Sigmoid colon (tissue), 7 donors: ENCODE data around the gene TOR1A. TPM values are rescaled to one million over a fixed set of nuclear protein-coding genes. Genes with fewer than 3 reads are reported as not detected.

ENCODE experiments used
- DNase-seq: peaks from one replicate; pipeline ENCODE4 v3.0.0-alpha.2; 2019
- H3K27ac ChIP-seq, 4 donors: fragments of 200-600 bp; sonication (generic); one replicate each; pipeline ENCODE4 v1.5.1; 2016 to 2019; ENCODE audit warnings: mild to moderate bottlenecking in 1 of 4
- H3K27me3 ChIP-seq, 3 donors: fragments of 200-600 bp; sonication (generic); one replicate each; pipeline ENCODE4 v1.5.1; 2019; ENCODE audit warnings: mild to moderate bottlenecking in 1 of 3
- H3K36me3 ChIP-seq, 4 donors: fragments of 200-600 bp; sonication (generic); one replicate each; pipeline ENCODE4 v1.5.1; 2016 to 2019
- H3K4me1 ChIP-seq, 4 donors: fragments of 200-600 bp; sonication (generic); one replicate each; pipeline ENCODE4 v1.5.1; 2017 to 2019
- H3K4me3 ChIP-seq, 4 donors: fragments of 200-600 bp; sonication (generic); one replicate each; pipeline ENCODE4 v1.5.1; 2017 to 2019; ENCODE audit warnings: mild to moderate bottlenecking in 2 of 4, moderate library complexity in 1 of 4
- H3K9me3 ChIP-seq, 4 donors: fragments of 200-600 bp in 3 of 4; sonication (generic) in 3 of 4; one replicate each; pipeline versions ENCODE4 v1.5.1 to v1.6.1; 2013 to 2019
- CTCF ChIP-seq, 4 experiments: fragments of 450-650 bp in 3 of 4; fragments of 200-600 bp in 1 of 4; IDR thresholded peaks; one replicate each; pipeline ENCODE4 v1.5.1; 2016 to 2019; ENCODE audit warnings: antibody characterized with exemption in 4 of 4, mild to moderate bottlenecking in 3 of 4, moderate library complexity in 2 of 4
- EP300 ChIP-seq, 4 donors: sonication (generic); formaldehyde crosslinking; IDR thresholded peaks; one replicate each; pipeline ENCODE4 v1.6.1; 2017; ENCODE audit warnings: antibody characterized with exemption in 4 of 4
- POLR2A ChIP-seq, 2 donors: fragments of 450-650 bp; IDR thresholded peaks; one replicate each; pipeline ENCODE4 v1.6.1; 2016; ENCODE audit warnings: antibody characterized with exemption in 2 of 2, mild to moderate bottlenecking in 2 of 2, moderate library complexity in 2 of 2
- POLR2AphosphoS5 ChIP-seq, 4 donors: sonication (generic); formaldehyde crosslinking; IDR thresholded peaks; one replicate each; pipeline ENCODE4 v1.6.1; 2017; ENCODE audit warnings: antibody characterized with exemption in 4 of 4
- WGBS, 2 donors: extraction: QIAGEN DNeasy Blood & Tissue Kit; methylation state at CpG; one replicate each; pipeline ENCODE4 v1.1.7; 2013; 5-methylcytosine and 5-hydroxymethylcytosine counted together
- intact Hi-C: fragments of 100-400 bp; cut with DNase I; formaldehyde crosslinking; loops from one replicate; pipeline ENCODE4 v1.15.1; 2023
- polyA plus RNA-seq, 3 donors: library from polyadenylated mRNA; stranded (reverse); fragments of 200-250 nt; gene quantifications; one replicate each; pipeline ENCODE4 v1.2.3, GENCODE V29; 2013
- total RNA-seq, 4 donors: library from RNA; depleted of rRNA; stranded (reverse); fragments of >200 nt; gene quantifications; one replicate each; pipeline ENCODE4 v1.1.0, GENCODE V29; 2016
- donor health status: healthy with polysubstance abuse.
- donor health status: Bipolar disorder and iron deficiency.
- donor health status: healthy.

The TOR1A gene
- total and polyA plus RNA-seq, 7 donors = 12.5 to 51.2 (median 31.6) TPM

DNA sequence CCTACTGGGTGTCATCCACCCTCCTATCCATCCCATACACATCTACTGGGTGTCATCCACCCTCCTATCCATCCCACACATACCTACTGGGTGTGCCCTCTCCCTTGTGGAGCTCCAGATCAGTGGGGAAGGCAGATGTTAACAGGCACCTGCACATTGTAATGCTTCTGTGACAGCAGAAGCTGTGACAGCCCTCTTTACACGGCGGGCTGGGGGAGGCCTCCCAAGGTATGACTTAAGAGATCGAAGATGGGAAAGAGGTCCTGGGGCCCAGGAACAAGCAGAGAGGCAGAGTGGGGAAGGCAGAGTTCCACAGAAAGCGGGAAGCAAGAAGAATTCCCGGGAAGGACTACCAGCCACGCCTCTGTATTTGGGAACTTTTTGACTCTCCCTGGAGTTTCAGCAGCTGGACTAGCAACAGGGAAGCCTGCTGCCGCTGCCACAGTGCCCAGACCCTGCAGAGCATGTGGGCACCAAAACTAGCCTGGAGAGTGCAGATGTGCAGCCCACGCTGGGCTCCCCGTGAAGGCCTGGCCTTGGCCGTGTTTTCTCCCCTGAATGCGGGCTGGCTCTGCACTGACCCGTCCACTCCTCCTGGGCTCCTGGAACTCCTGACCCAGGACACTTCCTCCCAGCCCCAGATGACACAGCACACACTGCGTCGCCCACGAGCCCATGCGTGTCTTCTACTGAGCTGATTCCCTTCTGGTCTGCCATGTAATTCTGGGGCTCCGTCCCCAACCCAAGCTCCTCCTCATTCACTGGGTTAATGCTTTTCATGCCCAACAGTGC is 9.3 kb downstream of the TOR1A start:
- TF ChIP-seq CTCF (IDR thresholded peaks at IDR 0.05) = no peak
- TF ChIP-seq EP300 (IDR thresholded peaks at IDR 0.05) = no peak
- Histone ChIP-seq H3K36me3 (peaks cover 14 to 87% (median 22%) of the 10 kb centered on the region in 4 donors), H3K27ac (no peak overlapping the region), H3K27me3 (no peaks in the 10 kb centered on the region), H3K4me1 (no peaks in the 10 kb centered on the region), H3K4me3 (no peak overlapping the region), H3K9me3 (no peaks in the 10 kb centered on the region)
- intact Hi-C loops = no loop called here
- no peak for DNase-seq
- 92 to 93% methylated on average over 17 of the region's 17 CpGs for WGBS, 2 donors

- Histone ChIP-seq H3K4me3 (no peak overlapping the region), H3K4me1 (no peaks in the 10 kb centered on the region), H3K9me3 (no peaks in the 10 kb centered on the region), H3K27ac (no peak overlapping the region), H3K36me3 (peaks cover 22 to 87% (median 28%) of the 10 kb centered on the region in 4 donors), H3K27me3 (no peaks in the 10 kb centered on the region)
- DNase-seq = no peak
- WGBS, 2 donors = 88 to 91% methylated on average over 9 of the region's 9 CpGs
- TF ChIP-seq POLR2A (IDR thresholded peaks at IDR 0.05) = no peak
- TF ChIP-seq EP300 (IDR thresholded peaks at IDR 0.05) = no peak
- TF ChIP-seq CTCF (IDR thresholded peaks at IDR 0.05) = no peak
- TF ChIP-seq POLR2AphosphoS5 (IDR thresholded peaks at IDR 0.05) = no peak
- intact Hi-C loops = no loop called here
Measured at GRCh38 chr9:129813661-129814060, 10.3 kb downstream of the TOR1A start.

- H3K9me3 ChIP-seq = no peaks in the 10 kb centered on the region
- H3K27me3 ChIP-seq = no peaks in the 10 kb centered on the region
- peaks cover 13 to 82% (median 24%) of the 10 kb centered on the region in 4 donors for H3K36me3 ChIP-seq
- intact Hi-C loops = no loop called here
- no peak for DNase-seq
- TF ChIP-seq EP300 (IDR thresholded peaks at IDR 0.05) (no peak), POLR2A (IDR thresholded peaks at IDR 0.05) (no peak), POLR2AphosphoS5 (IDR thresholded peaks at IDR 0.05) (no peak), CTCF (IDR thresholded peaks at IDR 0.05) (no peak)
- no peak overlapping the region for H3K4me3 ChIP-seq
- 29 to 75% methylated on average over 9 of the region's 9 CpGs for WGBS, 2 donors
- H3K27ac ChIP-seq = no peak overlapping the region
- no peaks in the 10 kb centered on the region for H3K4me1 ChIP-seq
Measured at GRCh38 chr9:129812385-129812784, 11.6 kb downstream of the TOR1A start.

DNA sequence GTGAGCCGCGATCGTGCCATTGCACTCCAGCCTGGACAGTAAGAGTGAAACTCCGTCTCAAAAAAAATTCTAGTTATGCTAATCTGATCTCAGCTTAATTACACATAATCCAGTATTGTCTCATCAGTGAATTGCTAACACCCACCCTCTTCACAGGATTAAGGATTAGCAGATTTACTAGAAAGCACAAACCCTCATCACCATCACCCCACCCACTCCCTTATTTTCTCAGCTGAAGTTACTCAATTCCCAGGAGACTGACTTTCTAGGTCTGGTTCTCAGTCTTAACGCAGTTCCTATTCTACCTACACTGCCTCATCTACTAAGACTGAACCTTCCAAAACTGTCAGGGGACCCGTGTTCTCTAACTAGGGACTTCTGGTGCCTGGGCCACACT is 12.0 kb downstream of the TOR1A start:
- Histone ChIP-seq H3K4me1 (no peaks in the 10 kb centered on the region), H3K36me3 (peaks cover 13 to 82% (median 24%) of the 10 kb centered on the region in 4 donors), H3K27me3 (no peaks in the 10 kb centered on the region), H3K27ac (no peak overlapping the region), H3K4me3 (no peak overlapping the region), H3K9me3 (no peaks in the 10 kb centered on the region)
- TF ChIP-seq CTCF (IDR thresholded peaks at IDR 0.05) (no peak), POLR2A (IDR thresholded peaks at IDR 0.05) (no peak), EP300 (IDR thresholded peaks at IDR 0.05) (no peak), POLR2AphosphoS5 (IDR thresholded peaks at IDR 0.05) (no peak)
- WGBS, 2 donors = 15 to 68% methylated on average over 6 of the region's 6 CpGs
- intact Hi-C loops = no loop called here
- no peak for DNase-seq

DNA sequence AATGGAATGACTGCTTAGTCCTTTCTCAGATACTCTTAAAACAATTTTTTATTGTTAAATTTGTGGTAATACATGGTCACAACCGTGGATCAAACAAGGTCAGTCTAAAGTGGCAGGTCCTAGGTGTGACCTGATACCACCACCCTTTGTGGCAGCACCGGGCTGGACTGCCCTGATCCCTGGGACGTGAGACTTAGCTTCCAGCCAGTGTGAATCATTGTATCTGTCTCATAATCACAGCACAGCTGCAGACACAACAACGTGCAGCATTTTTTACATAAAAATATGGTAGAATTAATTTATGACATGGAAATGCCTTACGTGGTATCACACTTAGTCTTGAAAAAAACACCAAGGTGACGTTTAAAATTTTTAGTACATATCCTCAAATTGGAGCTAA is 13.1 kb downstream of the TOR1A start:
- 15 to 62% methylated on average over 6 of the region's 6 CpGs for WGBS, 2 donors
- H3K4me3 ChIP-seq = no peak overlapping the region
- intact Hi-C loops = no loop called here
- H3K9me3 ChIP-seq = no peaks in the 10 kb centered on the region
- TF ChIP-seq CTCF (IDR thresholded peaks at IDR 0.05) (no peak), POLR2AphosphoS5 (IDR thresholded peaks at IDR 0.05) (no peak), EP300 (IDR thresholded peaks at IDR 0.05) (no peak), POLR2A (IDR thresholded peaks at IDR 0.05) (no peak)
- no peaks in the 10 kb centered on the region for H3K4me1 ChIP-seq
- no peaks in the 10 kb centered on the region for H3K27me3 ChIP-seq
- peaks cover 10 to 73% (median 17%) of the 10 kb centered on the region in 4 donors for H3K36me3 ChIP-seq
- no peak for DNase-seq
- H3K27ac ChIP-seq = no peak overlapping the region
